CD4-positive, alpha-beta T cell treated with Interleukin-17A for 4 hours (primary cell): ENCODE measurements around the gene ARX.

Experiments
- DNase-seq: peaks from one replicate; pipeline ENCODE4 v3.0.0-alpha.2; 2020; ENCODE audit warnings: mixed read lengths

The ARX gene

DNA sequence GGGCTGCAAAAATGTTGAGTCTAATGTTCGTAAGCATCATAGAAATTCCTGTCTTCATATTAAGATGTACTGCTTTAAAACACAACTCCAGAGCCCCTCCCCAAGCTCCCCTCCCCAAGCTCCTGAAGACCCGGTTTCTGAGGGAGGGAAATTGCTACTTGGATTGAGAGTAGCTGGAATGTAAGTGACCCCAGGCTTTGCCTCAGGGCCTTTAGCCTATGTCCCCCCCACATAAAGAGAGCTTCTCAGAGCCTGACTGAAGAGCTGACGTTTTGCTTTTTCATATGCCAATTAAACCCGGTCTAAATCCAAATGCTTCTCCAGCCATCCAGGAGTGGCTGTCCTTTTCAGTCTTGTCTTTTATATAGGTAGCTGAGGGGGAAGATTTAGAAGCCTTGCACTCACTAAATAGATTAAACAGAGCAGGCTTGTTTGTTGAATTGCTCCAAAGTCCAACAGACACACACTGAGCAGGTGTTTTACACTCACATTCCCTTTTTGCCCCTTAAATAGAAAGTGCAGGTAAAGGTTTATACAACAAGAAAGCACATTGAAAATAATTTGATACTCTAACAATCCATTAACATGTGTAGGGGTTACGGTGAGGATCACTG, 19.6 kb downstream of the ARX start:
- no peak for DNase-seq

DNA sequence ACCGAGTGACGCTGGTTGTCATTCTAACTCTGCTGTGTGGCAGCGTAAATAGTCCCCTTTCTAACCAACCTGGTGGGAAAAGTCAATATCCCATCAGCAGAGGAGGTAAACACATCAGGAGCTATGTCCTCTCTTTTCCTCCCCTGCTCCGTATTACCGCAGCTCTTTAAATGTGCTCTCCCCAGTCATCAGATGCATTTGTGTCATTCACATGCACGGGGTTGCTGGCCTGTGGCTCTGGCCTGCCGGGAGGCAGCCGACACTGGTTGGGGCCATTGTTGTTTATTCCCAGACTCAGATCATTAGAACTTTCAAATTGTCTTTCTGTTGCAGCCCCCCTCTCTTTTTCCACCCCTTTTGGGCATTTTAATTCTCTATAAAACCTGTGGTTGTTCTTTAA, 21.9 kb downstream of the ARX start:
- DNase-seq: no peak

DNA sequence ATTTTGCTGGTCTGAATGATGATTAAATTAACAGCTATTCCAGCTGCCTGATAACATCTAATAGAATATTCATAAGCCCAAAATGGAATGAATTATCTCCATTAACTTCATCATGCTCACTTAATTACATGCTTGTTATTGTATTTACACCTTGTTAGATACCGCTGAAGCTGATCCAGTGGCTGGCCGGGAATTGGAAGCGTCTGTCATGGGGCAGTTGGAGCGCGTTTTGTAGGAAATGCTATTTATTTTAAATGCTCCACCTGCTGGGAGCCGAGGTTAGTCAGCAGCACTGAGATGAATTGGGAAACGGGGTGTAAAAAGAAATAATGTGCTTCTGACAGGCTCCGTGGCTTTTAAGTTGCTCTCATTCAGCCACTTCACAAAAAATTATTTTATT, 25.2 kb downstream of the ARX start:
- no peak for DNase-seq

DNA sequence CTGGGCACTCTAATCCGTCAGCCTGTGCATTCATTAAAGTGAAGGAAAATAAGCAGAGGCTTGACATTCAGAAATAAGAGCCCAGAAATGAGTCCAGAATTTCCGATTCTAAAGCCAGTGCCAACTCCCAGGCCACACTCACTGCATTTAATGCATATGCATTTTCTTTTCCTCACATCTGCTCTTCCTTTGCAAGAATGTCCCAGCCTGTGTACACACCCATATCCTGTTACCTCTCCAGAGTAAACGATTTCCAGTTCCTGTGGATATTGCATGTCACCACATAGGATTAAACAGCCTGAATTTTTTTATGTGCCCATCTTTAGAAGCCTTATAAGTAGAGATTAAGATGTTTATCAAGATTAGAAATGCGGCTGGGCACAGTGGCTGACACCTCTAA, 27.5 kb downstream of the ARX start:
- no peak for DNase-seq

DNA sequence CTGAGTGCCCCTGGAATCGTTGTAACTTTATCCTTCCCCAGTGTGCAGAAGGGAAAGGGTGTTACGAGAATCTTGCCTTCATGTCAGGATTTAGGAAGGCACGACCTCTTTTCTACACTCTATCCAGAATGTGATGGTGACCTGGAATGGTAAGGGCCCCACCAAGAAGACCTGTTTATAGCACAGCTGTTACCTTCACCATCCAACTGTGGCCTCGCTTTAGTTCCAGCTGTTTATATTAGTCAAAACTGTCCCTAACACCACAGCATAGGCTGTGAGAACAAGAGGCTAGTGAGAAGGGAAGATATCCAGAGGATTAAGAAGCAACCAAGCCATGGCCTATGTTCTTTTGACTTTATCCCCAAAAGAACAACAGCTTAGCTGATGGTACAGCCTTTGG, 28.0 kb downstream of the ARX start:
- no peak for DNase-seq

DNA sequence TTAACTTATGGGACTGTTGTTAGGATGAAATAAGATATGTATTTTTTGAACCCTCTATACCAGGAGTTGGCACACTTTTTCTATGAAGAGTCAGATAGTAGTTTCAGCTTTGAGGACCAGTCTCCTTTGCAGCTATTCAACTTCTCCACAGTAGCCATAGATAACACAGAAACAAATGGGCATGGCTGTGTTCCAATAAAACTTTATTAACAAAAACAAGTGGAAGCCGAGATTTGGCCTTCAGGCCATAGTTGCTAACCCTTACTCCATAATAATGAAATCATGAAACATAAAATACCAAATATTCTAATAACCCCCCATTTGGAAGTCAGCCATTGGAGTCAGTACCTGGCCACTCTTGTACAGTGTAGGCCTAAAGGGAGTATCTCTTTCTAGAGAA, 30.6 kb downstream of the ARX start:
- no peak for DNase-seq

DNA sequence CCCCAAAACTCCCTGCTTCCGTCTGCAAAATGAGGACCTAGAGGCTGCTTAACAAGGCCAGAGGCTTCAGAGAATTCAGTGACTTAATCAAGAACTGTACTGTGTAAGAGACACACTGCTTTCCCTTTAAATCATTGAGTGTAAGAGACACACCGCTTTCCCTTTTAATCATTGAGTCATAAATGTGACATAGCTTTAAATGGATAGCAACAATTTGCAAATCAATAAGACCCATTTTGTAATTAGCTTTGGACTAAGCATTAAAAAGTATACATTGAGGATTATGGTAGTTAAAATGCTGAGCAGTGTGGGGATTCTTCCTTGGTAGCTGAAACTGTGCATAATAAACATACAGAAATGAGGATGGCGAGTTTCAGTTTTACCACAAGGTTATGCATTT, 31.8 kb downstream of the ARX start:
- DNase-seq: no peak

DNA sequence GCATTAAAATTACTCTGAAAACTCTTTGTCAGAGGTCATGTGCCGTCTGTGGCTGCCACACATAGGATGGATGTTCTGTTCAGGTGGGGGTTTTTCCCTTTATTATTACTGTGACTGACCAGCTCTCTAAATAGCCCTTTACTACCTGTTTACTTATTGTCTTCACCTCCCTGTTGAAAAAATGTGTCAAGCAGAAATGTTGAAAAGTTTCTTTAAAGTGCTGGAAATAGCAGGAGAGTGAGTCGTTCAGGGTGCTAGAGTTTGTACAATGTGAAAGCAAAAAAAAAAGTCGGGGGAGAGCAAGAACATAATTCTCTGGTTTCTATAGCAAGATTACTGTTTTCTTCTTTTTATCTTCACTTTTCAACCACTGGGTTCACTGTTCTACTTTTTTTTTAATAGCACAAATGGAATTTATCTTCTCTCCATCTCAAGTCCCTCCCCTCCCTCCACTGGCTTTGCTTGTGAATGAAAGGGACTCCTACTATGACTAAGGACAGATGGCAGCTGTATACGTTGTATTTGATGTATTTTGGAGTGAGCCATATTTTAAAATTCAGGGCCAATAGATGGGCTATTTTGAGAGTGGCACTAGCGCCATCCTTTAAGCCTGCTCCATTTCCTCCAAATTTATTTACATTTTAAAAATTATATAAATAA, 33.3 kb downstream of the ARX start:
- DNase-seq: no peak

DNA sequence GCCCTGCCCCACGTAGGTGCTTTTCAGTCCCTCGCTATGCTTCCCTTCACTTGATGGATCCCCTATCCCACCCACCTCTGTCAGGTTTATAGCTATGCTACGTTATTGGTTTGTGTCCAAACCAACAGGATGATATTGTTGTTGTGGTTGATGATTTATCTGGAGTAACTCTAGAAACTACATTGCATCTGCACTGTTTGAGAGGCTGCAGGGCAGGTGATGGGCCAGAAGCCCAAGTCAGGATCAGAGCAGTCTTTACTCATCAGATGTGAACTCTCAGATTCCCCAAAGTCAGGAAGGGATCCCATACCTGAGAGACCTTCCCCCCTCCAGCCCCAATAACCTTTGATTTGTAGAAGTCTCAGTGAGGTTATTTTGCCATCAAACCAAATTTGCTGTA, 34.7 kb downstream of the ARX start:
- DNase-seq: no peak

DNA sequence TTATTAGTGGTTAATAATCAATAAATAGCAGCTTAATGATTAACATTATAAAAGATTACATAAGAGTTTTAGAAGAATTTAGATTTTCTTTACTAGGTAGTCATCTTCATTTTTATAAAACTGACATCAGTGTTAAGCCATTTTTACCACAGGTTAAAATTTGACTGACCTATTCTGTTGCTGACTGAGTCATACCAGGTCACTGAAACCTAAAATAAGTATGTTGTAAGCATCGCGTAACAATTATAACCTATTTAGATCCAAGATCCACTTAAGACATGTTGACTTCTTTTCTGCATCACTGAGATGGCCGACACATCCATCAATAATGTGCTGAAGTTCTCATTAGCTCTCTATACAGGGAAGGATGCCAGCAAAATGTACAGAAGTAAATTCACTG, 36.7 kb downstream of the ARX start:
- no peak for DNase-seq

DNA sequence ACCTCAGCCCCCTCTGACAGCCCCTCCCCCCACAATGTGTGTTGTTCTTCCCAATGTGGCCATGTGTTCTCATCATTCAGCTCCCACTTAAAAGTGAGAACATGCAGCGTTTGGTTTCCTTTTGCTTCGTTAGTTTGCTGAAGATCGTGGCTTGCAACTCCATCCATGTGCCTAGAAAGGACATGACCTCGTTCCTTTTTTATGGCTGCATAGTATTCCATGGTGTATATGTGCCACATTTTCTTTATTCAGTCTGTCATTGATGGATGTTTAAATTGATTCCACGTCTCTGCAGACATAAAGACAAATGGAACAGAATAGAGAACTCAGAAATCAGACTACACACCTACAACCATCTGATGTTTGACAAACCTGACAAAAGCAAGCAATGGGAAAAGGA, 46.0 kb downstream of the ARX start:
- DNase-seq: no peak

DNA sequence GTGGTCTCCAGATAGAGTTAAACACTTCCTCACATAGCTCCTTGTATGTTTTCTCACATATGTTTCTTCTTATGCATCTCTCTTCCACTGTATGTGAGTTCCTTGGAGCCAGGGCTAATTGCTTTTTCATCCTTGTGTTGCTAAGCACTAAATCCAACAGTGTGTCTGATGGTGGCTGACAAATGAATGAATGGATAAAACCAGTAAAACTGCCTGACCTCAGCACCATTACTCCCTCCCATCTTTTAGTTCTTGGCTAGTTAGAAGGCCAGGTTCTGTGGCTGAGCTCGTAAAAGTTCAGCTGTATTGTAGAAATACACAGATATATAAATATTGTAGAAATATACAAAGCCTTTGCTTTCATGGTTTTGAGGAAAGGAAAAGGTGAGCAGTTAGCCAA, 50.4 kb downstream of the ARX start:
- no peak for DNase-seq

DNA sequence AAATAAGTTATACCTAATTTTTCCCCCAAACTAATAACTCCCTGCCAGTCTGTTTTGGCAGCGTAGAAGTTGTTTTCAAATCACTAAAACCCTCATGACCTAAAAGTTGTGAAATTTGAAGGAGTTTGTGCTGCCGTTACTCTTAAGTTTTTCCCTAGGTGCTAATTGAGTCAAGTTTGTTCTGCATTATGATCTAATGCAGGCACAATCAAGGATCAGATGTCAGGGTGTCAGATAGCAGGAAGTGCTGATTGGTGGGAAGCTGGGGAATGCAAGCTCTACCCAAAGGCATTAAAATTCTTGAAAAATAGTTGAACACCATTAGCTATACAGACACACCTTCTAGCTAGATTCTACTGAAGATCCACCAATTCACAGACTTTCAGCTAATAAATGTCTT, 51.9 kb downstream of the ARX start:
- DNase-seq: no peak

DNA sequence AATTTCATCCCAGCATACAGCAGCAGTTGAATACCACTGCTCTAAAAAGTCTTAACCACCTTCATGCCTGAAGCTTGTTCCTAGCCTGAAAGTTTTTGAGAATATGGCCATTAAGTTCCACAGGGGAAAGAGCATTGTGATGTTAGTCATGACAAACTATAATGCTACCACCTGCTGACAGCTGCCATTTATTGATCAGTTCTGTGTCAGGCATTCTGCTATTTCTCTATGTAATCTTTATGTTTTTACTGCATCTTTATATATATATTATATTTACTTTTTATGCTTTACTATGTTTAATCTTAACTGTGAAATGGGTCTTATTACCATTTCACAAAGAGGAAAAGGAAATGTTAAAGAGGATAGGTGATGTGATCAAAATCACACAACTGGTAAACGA, 54.0 kb downstream of the ARX start:
- no peak for DNase-seq

DNA sequence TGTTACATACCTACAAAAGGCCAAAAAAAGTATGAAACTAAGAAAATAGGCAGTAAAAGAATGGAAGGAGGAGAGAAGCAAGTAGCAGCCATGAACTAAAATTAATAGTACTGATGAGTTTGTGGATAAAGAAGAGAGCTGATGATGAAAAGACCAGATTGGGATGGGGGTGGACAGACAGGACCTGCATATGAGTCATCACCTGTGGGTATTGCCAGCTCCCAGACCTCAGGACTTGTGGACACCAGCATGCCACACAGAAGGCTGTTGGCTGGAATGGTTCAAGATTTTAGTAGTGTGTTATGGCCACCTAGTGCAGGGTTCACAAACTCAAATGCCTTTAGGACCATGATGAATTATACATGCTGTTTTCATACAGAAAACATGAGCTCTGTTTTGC, 58.9 kb downstream of the ARX start:
- no peak for DNase-seq

DNA sequence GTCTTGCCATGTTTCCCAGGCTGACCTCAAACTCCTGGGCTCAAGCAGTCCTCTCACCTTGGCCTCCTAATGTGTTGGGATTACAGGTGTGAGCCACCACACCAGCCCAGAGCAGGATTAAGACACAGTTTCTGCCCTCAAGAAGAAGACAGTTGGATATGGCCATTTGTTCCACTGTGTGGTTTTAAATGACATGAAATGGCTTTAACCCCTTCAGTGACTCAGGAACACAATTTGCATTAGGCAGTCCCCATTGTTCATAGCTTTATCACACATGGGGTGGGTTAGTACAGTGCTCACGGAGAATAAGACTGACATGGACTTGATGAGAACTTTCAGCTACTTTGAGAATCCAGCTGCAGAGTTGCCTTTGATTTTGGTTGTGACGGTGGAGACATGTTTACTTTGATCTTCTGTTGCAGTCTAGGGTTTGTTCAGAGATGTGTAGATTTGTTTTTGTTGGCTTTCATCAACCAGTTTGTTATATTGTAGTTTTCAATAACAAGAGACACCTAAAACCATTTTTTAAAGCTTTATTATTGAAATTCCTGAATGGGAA, 60.3 kb downstream of the ARX start:
- no peak for DNase-seq

DNA sequence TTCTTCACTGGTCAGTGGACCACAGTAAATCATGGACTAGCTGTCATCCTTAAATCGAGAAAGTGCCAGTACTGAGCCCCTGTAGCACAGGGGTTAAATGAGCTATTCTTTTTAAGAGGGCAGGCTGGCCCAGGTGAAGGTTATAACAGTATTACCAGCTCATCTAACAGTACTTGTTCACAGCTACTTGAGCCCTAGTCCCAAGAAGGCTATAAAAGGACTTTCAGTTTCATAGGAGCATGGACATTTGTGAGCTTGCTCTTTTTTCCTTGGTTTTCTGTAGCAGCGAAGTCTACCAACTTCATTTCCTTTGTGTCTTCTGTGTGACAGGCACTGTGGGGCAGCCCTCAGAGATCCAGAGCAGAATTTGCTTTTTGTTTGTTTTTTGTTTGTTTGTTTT, 61.0 kb downstream of the ARX start:
- DNase-seq: no peak
